Body of pancreas (tissue), 4 donors: Measurements from ENCODE around the gene STXBP1.

Experiments used
- CTCF ChIP-seq, 7 experiments: fragments of 450-650 bp in 4 of 7; fragments of 200-600 bp in 3 of 7; sonication (generic) in 3 of 7; IDR thresholded peaks; one replicate each; pipeline ENCODE4 v1.5.1; 2016 to 2019; ENCODE audit warnings: antibody characterized with exemption in 7 of 7
- POLR2A ChIP-seq, 3 donors: fragments of 450-650 bp; IDR thresholded peaks; one replicate each; pipeline ENCODE4 v1.6.1; 2016; ENCODE audit warnings: antibody characterized with exemption in 3 of 3, mild to moderate bottlenecking in 2 of 3

GRCh38 chr9:127711831-127712274, 99.8 kb downstream of the STXBP1 start:
- TF ChIP-seq CTCF (IDR thresholded peaks at IDR 0.05) (no peak), POLR2A (IDR thresholded peaks at IDR 0.05) (no peak)
